GM19452 (cell line): ENCODE measurements around the gene MADCAM1.
"Not testable (repeated sequence)": the region's sequence is repeated elsewhere in the genome, so short reads cannot be mapped to it uniquely, and the experiment has no call there.

Experiments
- ATAC-seq: cut with Tn5 transposase; IDR thresholded peaks from one replicate; pipeline ENCODE4 v1.9.1; 2021; ENCODE audit not compliant: unreplicated experiment

MADCAM1 gene

GRCh38 chr19:496112-496665 lies at the start of gene MADCAM1:
TSS of gene MADCAM1 (plus strand) at chr19:496486. CDS start at chr19:496500, 14 bp downstream.
- ATAC-seq = no peak

DNA sequence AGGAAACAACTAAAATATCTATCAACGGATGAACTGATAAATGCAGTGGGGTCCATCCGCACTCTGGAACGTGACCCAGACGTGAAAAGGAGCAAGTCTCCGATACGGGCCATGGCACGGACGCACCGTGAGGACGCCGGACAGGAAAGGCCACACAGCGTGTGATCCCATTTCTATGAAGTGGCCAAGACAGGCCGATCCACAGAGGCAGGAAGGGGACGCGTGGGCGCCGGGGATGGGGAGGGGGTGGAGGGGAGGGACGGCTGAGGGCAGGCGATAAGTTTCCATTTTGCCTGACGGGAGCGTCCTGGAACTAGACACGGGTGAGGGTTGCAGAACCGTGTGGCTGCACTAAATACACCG lies 49.2 kb upstream of the MADCAM1 start:
- no peak for ATAC-seq

DNA sequence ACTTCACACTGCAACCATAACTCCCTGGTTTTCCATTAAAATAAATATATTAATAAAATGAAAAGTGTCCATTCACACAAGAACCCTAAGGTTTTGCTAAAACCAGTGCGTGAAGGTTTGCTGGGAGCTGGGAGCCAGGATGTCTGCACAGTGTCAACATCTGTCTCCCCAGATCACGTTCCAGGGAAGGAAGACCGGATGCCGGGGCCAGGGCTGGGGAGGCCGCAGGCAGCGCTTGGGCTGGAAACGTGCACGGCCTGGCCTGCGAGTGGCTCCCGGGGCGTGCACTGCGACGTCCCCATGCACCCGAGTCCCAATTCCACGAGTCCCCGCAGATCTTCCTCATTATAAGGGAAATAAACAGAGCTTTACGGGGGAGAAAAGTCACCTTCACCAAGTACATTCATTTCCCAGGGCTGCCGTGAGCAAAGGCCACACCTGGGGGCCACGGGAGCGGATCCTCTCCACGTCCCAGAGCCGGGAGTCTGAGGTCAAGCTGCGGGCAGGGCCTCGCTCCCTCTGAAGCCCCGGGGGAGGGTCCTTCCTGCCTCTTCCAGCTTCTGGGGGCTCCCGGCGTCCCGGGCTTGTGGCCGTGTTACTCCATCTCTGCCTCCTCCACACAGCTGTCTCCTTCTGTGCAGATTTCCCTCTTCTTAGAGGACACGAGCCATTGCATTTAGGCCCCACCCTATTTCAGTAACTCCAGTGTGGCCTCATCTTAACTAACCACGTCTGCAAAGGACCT lies 48.3 kb upstream of the MADCAM1 start:
- no peak for ATAC-seq

- ATAC-seq = no peak
Observed at GRCh38 chr19:449916-450315, 46.4 kb upstream of the MADCAM1 start.

GRCh38 chr19:450912-451481 lies 45.3 kb upstream of the MADCAM1 start:
- ATAC-seq = not testable (repeated sequence)

DNA sequence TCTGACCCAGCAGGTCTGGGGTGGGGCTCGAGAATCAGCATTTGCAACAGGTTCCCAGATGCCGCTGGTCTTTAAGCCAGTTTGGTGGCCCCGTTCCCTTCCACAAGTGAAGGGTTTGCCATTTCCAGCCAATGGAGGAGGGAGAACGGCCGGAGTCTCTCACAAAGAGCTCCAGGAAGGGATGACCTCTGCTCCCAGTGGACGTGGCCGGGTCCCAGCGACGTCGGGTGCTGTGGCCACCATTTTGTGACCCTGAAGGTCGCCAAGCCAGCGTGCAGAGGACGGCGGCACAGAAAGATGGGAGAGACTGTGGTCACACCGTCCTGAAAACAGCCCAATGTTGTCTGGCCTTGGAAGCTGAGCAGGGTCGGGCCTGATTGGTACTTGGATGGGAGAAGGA lies 43.5 kb upstream of the MADCAM1 start:
- no peak for ATAC-seq

DNA sequence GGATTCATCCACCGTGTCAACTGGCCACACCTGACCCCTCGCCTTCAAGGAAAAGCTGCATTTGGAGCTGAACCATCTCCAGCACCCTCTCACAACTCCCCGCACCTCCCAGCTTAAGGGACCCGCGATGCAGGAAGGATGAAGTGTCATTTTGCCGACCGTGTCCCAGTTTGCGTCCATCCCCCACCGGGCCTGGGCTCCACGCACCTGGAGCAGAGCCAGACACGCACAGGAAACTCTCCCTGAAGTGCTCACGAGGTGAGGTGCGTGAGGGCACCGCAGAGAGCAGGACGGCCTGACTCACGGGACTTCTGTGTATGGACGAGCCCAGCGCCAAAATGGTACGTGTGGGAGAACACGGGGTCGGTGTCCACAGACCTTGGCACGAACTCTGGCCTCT lies 42.7 kb upstream of the MADCAM1 start:
- no peak for ATAC-seq

GRCh38 chr19:455031-455705 lies 41.1 kb upstream of the MADCAM1 start:
- ATAC-seq = no peak

DNA sequence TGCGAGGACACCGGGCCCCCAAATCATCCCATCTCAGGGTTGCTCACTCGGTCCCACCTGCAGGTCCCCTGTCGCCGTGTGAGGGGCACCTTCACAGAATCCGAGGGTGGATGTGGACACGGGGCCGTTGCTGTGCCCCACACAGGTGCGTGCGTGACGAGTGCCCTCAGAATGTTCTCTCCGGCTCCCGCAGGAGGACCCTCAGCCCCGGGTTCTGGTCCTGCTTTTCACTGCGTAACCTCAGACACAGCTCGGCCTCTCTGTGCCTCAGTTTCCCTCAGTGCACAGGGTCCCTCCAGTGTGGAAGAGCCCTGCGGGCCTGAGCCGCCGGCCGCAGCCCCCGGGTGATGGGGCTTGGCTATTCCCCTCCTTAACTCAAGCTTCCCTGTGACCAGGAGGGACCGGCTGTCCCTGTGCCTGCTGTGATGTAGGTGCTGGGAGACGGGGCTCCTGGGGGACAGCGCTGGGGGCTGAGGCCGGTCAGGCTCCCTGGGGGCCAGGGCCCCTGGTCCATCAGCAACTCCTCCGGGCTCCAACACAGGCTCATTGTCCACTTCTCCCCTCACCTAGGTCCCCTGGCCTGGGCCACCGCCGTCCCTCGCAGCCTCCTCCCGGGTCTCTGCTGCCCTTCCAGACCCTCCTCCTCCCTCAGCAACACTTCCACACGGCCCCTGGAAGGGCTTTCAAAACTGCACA lies 40.3 kb upstream of the MADCAM1 start:
- no peak for ATAC-seq

GRCh38 chr19:456547-457110 lies 39.7 kb upstream of the MADCAM1 start:
- no peak for ATAC-seq

- ATAC-seq = no peak
Observed at GRCh38 chr19:457636-458035, 38.6 kb upstream of the MADCAM1 start.

DNA sequence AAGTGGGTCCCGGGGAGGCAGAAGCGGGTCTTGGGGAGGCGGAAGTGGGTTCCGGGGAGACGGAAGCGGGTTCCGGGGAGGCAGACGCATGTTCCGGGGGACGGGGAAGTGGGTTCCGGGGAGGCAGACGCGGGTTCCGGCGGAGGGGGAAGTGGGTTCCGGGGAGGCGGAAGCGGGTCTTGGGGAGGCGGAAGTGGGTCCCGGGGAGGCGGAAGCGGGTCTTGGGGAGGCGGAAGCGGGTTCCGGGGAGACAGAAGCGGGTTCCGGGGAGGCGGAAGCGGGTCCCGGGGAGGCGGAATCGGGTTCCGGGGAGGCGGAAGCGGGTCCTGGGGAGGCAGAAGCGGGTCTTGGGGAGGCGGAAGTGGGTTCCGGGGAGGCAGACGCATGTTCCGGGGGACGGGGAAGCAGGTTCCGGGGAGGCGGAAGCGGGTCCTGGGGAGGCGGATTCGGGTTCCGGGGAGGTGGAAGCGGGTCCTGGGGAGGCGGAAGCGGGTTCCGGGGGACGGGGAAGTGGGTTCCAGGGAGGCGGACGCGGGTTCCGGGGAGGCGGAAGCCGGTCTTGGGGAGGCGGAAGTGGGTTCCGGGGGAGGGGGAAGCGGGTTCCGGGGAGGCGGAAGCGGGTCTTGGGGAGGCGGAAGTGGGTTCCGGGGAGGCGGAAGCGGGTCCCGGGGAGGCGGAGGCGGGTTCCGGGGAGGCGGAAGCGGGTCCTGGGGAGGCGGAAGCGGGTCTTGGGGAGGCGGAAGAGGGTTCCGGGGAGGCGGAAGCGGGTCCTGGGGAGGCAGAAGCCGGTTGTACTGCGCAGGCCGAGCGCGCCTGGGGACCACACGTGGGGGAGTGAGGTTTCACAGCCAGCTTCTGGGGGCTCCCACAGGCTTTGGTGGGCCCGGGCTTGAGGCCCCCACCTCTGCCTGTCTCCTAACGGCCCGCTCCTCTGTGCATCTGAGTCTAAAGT lies 37.9 kb upstream of the MADCAM1 start:
- no peak for ATAC-seq

GRCh38 chr19:459724-460511 lies 36.4 kb upstream of the MADCAM1 start:
- no peak for ATAC-seq

DNA sequence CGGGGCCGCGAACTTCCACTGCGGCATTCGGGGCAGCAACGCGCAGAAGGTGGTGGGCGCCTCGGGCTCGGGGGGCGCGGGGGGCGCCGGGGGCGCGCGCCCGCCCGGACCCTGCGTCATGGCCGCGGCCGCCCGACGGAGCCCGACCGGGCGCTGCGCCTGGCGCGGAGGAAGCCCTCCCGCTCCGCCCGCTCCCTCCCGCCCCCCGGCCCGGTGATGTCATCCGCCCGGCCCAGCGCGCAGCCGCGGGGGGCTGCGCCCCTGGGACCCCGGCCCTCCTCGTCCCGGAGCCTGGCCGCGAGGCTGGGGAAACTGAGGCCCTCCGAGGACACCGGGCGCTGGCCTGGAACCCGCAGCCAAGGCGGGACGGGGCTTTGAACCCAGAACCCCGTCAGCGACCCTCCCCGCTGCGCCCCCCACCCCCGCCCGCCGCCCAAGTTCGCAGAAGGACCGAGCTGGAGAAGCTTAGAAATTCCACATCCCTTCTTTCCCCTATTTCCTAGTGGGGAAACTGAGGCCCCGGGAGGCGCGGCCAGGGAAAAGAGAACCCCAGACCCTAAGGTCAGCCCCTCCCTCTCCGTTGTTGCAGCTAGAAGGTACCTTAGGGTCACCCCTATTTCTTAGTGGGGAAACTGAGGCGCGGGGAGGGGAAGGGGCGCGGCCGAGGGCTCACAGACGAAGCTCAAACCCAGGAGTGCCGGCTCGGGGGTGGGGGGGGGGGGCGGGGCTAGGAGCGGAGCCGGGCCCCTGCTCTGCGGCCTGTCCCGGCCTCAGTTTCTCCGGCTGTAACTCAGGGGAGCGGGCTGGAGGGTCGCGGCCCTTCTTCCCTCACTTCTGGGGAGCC lies 35.2 kb upstream of the MADCAM1 start, which contains the start of gene SHC2:
TSS of gene SHC2 (minus strand) at position 157 of the 844 bp plus-strand sequence. CDS start at position 120, 37 bp downstream.
- ATAC-seq = no peak

- ATAC-seq = no peak
Observed at GRCh38 chr19:461721-462551, 34.4 kb upstream of the MADCAM1 start.

DNA sequence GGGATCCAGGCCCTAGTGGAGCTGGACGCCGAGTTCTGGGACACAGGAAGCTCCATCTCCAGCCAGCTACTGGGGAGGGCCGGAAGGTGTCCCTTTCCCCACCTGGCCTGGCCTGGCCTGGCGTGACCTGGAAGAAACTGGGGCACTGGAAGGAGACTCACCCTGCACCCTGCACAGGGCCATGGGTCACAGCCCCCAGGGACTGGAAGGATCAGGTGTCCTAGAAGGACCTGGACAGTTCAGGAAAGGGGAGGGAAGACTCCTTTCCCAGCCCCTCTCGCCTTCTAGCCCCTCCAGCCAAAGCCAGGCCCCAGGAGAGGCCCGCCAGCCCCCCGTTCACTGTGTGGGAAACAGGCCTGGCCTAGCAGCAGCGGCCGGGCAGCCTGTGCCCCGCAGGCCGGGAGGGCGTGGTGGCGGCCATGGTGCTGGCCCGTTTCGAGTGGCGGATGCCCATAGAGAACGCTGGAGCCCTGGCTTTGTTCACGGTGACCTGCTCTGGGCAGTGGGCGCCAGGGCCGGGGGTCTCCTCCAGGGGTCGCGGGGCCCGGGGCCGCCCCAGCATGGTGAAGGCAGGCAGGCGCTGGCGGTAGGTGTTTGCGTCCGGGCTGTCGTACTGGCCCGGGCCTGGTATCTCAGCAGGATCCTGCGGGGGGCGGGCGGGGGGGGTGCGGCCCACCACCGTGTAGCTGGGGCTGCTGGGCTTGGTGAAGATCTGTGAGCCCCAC lies 32.6 kb upstream of the MADCAM1 start:
- ATAC-seq = no peak

DNA sequence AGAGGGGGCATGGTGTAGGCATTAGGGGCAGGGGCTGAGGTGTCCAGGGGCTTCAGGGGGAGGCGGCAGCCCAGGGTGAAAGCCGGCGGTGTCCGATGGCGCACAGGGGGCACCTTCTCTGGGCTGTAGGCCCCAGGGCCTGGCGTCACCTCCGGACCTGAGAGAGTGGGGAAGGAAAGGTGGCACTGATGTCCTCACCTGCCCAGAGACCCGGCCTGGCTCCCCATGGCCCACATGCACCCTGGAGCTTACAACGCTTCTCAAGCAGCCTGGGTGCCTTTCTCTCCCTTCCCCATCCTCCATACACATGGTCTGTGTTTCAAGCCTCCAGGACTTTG lies 32.1 kb upstream of the MADCAM1 start:
- no peak for ATAC-seq
